Prostate gland (tissue), 2 donors: ENCODE results near the gene BBIP1.

ENCODE experiments used
- POLR2A ChIP-seq: fragments of 450-650 bp; IDR thresholded peaks from one replicate; pipeline ENCODE4 v1.6.1; 2016; ENCODE audit warnings: antibody characterized with exemption, mild to moderate bottlenecking
- TF ChIP-seq, protein P1 (sequence below), 4 experiments: fragments of 200-600 bp in 2 of 4; fragments of 450-650 bp in 2 of 4; sonication (generic) in 2 of 4; IDR thresholded peaks; 1 replicate in 3 of 4; 2 replicates in 1 of 4; pipeline ENCODE4 v1.5.1; 2016 to 2019; ENCODE audit warnings: antibody characterized with exemption in 4 of 4, mild to moderate bottlenecking in 2 of 4, moderate library complexity in 2 of 4

DNA sequence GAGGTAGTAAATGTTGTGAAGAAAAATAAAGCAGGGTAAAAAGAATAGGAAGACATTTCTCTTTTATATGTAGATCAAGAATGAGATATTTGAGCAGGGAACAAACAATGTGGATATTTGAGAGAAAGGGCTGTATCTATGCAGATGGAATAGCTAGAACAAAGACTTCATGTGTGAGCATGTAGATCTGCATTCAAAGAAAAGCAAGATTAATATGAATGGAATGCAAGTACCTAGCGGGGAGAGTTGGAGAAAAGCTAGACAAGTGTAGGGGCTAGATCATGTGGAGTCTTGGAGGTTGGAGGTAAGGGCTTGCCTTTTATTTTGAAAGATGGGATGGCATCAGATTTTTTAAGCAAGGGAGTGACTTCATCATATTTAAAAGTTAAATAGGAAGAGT is 27.5 kb upstream of the BBIP1 start:
- TF ChIP-seq, protein P1, sequence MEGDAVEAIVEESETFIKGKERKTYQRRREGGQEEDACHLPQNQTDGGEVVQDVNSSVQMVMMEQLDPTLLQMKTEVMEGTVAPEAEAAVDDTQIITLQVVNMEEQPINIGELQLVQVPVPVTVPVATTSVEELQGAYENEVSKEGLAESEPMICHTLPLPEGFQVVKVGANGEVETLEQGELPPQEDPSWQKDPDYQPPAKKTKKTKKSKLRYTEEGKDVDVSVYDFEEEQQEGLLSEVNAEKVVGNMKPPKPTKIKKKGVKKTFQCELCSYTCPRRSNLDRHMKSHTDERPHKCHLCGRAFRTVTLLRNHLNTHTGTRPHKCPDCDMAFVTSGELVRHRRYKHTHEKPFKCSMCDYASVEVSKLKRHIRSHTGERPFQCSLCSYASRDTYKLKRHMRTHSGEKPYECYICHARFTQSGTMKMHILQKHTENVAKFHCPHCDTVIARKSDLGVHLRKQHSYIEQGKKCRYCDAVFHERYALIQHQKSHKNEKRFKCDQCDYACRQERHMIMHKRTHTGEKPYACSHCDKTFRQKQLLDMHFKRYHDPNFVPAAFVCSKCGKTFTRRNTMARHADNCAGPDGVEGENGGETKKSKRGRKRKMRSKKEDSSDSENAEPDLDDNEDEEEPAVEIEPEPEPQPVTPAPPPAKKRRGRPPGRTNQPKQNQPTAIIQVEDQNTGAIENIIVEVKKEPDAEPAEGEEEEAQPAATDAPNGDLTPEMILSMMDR (IDR thresholded peaks at IDR 0.05), result no peak
- no peak for TF ChIP-seq POLR2A
